Ascending aorta (tissue), 2 donors: Measurements from ENCODE around the gene JAZF1. TPM values are rescaled to one million over a fixed set of nuclear protein-coding genes. Genes with fewer than 3 reads are reported as not detected.

Source experiments
- DNase-seq, 2 donors: peaks; one replicate each; pipeline ENCODE4 v3.0.0-alpha.2; 2019; ENCODE audit warnings: low spot score in 2 of 2
- H3K27ac ChIP-seq, 2 donors: fragments of 200-600 bp; sonication (generic); one replicate each; pipeline ENCODE4 v1.5.1; 2016 to 2017; ENCODE audit warnings: mild to moderate bottlenecking in 1 of 2
- H3K27me3 ChIP-seq: fragments of 200-600 bp; sonication (generic); one replicate; pipeline ENCODE4 v1.5.1; 2017
- H3K36me3 ChIP-seq, 2 donors: fragments of 200-600 bp; sonication (generic); one replicate each; pipeline ENCODE4 v1.5.1; 2016
- H3K4me1 ChIP-seq, 2 donors: fragments of 200-600 bp; sonication (generic); one replicate each; pipeline ENCODE4 v1.5.1; 2016 to 2017; ENCODE audit warnings: mild to moderate bottlenecking in 1 of 2
- H3K4me3 ChIP-seq, 2 donors: fragments of 200-600 bp; sonication (generic); one replicate each; pipeline ENCODE4 v1.5.1; 2016 to 2017; ENCODE audit warnings: mild to moderate bottlenecking in 1 of 2
- H3K9me3 ChIP-seq, 2 donors: fragments of 200-600 bp; sonication (generic); one replicate each; pipeline ENCODE4 v1.5.1; 2016
- CTCF ChIP-seq, 3 experiments: fragments of 200-600 bp in 2 of 3; fragments of 450-650 bp in 1 of 3; sonication (generic) in 2 of 3; IDR thresholded peaks; one replicate each; pipeline ENCODE4 v1.5.1; 2016 to 2019; ENCODE audit warnings: antibody characterized with exemption in 3 of 3, mild to moderate bottlenecking in 1 of 3, moderate library complexity in 1 of 3
- intact Hi-C: fragments of 100-400 bp; cut with DNase I; formaldehyde crosslinking; loops from one replicate; pipeline ENCODE4 v1.15.1; 2023
- total RNA-seq: library from RNA; depleted of rRNA; stranded (reverse); fragments of >200 nt; gene quantifications from one replicate; pipeline ENCODE4 v1.1.0, GENCODE V29; 2016

Gene JAZF1
- total RNA-seq, 1 donor from 2014 or later = 37.7 TPM

- Histone ChIP-seq H3K4me3 (no peak overlapping the region), H3K36me3 (peaks cover 0 to 2% of the 10 kb centered on the region in 2 donors), H3K27me3 (no peaks in the 10 kb centered on the region), H3K9me3 (no peaks in the 10 kb centered on the region), H3K4me1 (no peaks in the 10 kb centered on the region), H3K27ac (no peak overlapping the region)
- intact Hi-C loops = no loop called here
- TF ChIP-seq CTCF (IDR thresholded peaks at IDR 0.05) = no peak
- DNase-seq = no peak
Measured at GRCh38 chr7:28123752-28124151, 56.8 kb downstream of the JAZF1 start.

GRCh38 chr7:28121496-28121895 lies 59.1 kb downstream of the JAZF1 start:
- TF ChIP-seq CTCF (IDR thresholded peaks at IDR 0.05) = no peak
- Histone ChIP-seq H3K9me3 (no peaks in the 10 kb centered on the region), H3K4me1 (no peaks in the 10 kb centered on the region), H3K36me3 (peaks cover 0 to 2% of the 10 kb centered on the region in 2 donors), H3K4me3 (no peak overlapping the region), H3K27ac (no peak overlapping the region), H3K27me3 (no peaks in the 10 kb centered on the region)
- intact Hi-C loops = no loop called here
- no peak for DNase-seq

DNA sequence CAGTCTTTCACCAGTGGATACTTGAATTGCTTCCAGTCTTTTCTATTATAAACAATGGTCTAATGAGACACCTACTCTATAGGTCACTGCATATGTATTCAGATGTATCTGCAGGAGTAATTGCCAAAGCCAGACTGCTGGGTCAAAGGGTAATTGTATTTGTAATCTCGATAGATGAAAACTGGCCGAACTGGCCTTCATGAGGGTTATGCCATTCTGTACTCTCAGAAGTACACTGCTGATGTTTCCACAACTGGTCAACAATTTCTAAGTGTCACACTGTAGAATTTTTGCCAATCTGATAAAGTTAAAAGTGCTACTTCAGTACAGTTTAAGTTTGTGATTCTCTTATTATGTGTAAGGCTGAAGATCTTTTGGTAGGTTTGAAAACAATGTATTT lies 64.6 kb downstream of the JAZF1 start:
- no peaks in the 10 kb centered on the region for H3K27me3 ChIP-seq
- H3K9me3 ChIP-seq = no peaks in the 10 kb centered on the region
- H3K27ac ChIP-seq = no peak overlapping the region
- DNase-seq = no peak
- intact Hi-C loops = no loop called here
- H3K36me3 ChIP-seq = peaks cover 0 to 2% of the 10 kb centered on the region in 2 donors
- no peak overlapping the region for H3K4me3 ChIP-seq
- TF ChIP-seq CTCF (IDR thresholded peaks at IDR 0.05) = no peak
- peaks cover 0 to 3% of the 10 kb centered on the region in 2 donors for H3K4me1 ChIP-seq

DNA sequence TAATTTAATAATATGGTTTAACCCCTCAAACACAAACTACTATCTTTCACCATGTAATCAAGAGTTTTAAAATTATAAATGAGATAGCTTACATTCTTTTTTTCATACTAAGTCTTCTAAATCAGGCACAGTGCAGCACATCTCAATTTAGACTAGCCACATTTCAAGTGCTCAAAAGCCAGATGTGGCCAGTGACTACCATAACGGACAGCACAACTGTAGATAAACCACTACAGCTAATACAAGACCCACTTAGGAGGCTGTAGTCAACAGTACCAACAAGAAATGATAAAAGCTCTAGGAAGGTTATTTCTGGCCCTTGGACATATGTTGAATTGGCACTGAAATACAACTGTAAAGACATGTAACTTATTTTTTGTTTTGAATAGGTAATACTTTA lies 65.3 kb downstream of the JAZF1 start:
- Histone ChIP-seq H3K27ac (no peak overlapping the region), H3K4me1 (peaks cover 0 to 3% of the 10 kb centered on the region in 2 donors), H3K36me3 (no peaks in the 10 kb centered on the region), H3K9me3 (no peaks in the 10 kb centered on the region), H3K4me3 (no peak overlapping the region), H3K27me3 (no peaks in the 10 kb centered on the region)
- DNase-seq = no peak
- intact Hi-C loops = no loop called here
- no peak for TF ChIP-seq CTCF (IDR thresholded peaks at IDR 0.05)

DNA sequence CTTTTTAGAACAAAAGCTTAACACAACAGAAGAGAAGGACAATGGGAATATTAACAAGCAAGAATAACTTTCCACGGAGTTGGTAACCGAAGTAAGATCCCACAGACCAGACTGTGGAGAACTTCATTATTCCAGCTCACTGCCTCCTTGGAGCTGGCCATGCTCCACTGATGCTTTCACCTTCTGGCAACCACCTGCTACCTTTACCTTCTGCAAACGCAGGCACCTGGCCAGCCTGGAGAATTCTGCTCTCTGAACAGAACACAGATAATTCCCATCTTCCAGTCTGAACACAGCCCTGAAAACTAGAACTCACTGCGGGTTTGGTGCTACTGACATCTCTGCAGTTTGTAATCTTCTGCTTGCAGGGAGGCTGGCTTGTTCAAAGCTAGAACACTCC lies 66.5 kb downstream of the JAZF1 start:
- peaks cover 0 to 3% of the 10 kb centered on the region in 2 donors for H3K4me1 ChIP-seq
- intact Hi-C loops = no loop called here
- TF ChIP-seq CTCF (IDR thresholded peaks at IDR 0.05) = no peak
- no peak overlapping the region for H3K4me3 ChIP-seq
- no peak for DNase-seq
- H3K27ac ChIP-seq = no peak overlapping the region
- H3K36me3 ChIP-seq = no peaks in the 10 kb centered on the region
- H3K9me3 ChIP-seq = no peaks in the 10 kb centered on the region
- H3K27me3 ChIP-seq = no peaks in the 10 kb centered on the region

- H3K27ac ChIP-seq = no peak overlapping the region
- H3K4me3 ChIP-seq = no peak overlapping the region
- peaks cover 0 to 5% of the 10 kb centered on the region in 2 donors for H3K4me1 ChIP-seq
- DNase-seq = no peak
- TF ChIP-seq CTCF (IDR thresholded peaks at IDR 0.05) = no peak
- H3K9me3 ChIP-seq = no peaks in the 10 kb centered on the region
- intact Hi-C loops = no loop called here
- H3K27me3 ChIP-seq = no peaks in the 10 kb centered on the region
- no peaks in the 10 kb centered on the region for H3K36me3 ChIP-seq
Measured at GRCh38 chr7:28112883-28113540, 67.6 kb downstream of the JAZF1 start.
